NCI-H774 (cell line): ENCODE results near the gene SRM.
"Not testable (repeated sequence)": the region's sequence is repeated elsewhere in the genome, so short reads cannot be mapped to it uniquely, and the experiment has no call there.

Source experiments
- DNase-seq: peaks from one replicate; lab custom pipeline; 2025; lab: John Stamatoyannopoulos, UW

Gene SRM

GRCh38 chr1:11064942-11065341, 5.1 kb upstream of the SRM start:
- no peak for DNase-seq

- not testable (repeated sequence) for DNase-seq
Observed at GRCh38 chr1:11063937-11064537, 4.2 kb upstream of the SRM start.

- no peak for DNase-seq
Observed at GRCh38 chr1:11062965-11063401, 3.2 kb upstream of the SRM start.

DNA sequence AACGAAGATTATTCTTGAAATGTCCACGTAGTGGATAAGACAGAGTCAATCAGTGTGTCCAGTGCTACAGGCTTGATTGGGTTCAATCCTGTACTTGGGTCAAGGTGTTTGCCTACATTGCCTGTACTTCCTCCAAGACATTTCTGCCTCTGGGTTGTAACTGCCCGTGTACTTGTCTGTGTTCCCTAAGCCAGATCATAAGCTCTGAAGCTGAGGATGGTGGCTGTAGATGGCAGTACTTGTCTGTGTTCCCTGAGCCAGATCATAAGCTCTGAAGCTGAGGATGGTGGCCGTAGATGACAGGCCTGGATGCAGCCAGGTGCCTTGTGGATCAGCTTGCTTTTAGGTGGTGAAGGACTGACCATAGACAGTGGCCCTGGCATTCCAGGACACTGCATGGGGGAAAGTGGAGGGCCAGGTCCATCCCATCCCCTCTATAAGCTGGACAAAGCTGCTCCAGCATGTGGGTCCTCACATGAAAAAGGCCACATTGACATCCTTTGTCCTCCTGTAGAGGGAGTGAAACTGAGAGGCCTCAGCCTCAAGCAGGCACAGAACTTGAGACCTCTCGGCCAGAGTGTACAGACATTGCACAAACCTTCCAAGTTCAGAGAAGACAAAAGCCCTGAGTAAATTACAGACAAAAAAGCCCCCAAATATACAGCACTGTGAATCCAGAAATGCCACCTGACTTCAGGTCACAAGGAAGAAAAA, 2.0 kb upstream of the SRM start:
- DNase-seq: no peak

DNA sequence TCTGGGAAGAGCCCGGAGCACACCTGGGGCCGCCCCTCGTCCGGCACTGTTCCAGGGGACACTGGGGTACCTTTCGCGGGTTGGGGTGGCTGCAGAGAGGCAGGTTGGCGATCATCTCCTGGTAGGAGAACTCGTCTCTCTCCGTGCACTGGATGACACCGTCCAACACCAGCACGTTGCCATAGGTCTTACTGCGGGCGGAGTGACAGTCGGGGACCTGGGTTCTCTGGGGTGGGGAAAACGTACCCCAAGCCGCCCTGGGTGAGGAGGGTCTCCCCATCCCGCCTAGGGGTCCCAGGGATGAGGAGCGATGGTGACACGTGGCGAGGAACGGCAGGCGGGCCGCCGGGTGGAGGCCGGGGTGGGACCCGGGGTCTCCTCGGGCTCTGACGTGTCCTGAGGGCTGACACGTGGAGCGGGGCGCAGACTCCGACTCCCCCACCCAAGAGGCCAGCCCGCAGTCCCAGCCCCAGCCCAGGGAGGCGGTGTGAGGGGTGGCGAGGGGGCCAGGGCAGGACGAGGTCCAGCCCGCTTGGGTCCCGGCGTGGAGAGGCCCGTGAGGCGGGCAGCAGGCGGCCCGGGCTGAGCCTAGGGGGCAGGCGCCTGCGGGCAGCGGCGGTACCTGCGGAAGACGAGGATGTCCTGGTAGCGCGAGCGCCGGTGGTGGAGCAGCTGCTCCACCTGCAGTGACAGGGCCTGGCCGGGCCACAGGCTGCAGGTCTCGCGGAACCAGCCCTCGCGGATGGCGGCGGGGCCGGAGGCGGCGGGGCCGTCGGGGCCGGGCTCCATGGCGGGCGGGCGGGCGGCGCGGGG, 457 bp downstream of the SRM start:
- DNase-seq: no peak

DNA sequence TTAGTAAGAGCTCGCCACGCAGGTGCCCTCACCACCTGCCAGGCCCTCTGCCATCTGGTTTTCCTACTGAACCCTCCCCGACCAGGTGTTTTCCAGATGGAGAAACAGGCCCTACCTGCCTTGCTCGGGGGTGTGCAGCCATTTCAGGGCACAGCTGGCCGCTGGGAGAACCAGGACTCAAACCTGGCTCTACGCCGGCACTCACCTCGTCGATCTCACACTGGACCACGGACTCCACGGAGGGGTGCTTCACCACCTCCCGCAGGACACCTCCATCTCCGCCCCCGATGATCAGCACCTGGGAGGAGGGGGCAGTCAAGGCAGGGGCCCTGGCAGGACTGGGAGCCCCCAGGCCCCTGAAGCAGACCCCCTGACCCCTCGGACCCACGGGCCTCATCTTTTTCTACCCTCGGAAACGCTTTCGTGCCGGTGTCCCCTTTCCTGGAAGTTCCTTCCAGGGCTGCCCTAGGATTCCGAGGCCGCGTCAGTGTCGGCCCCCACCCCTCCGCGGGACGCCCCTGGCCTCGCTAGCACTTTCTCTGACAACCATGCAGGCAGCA, 1.1 kb downstream of the SRM start:
- DNase-seq: peak; percentile 26

- no peak for DNase-seq
Observed at GRCh38 chr1:11058026-11058425, 1.8 kb downstream of the SRM start.

DNA sequence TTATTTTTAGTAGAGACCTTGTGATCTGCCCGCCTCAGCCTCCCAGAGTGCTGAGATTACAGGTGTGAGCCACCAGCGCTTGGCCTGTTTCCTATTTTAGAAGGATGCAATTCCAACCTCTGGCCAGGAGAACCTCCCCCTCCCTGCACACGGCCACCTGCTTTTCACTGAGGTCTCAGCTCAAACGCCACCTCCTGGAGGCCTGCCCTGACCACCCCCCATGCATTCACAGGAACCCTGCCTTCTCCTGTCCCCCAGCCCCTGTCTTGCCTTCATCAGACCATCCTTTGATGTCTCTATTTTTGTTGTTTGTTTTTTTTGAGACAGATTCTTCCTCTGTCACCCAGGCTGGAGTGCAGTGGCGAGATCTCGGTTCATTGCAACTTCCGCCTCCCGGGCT, 2.3 kb downstream of the SRM start:
- no peak for DNase-seq

DNA sequence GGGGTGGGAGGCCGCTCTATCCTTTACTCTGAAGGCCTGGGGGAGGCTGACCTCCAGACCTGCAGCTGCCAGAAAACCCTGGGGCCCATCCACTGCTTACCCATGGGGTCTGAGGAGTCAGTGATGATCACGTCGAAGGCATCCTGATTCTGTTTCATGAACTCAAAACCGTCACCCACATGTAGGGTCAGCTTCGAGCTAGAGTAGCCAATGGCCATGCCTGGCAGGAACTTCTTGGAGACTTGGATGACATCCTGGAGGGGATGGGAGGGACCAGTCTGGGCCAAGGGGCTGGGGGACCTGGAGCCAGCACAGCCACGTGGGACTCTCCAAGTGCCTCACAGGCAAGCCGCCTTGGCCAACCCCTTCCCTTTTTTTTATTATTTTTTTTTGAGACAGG, 3.3 kb downstream of the SRM start:
- DNase-seq: no peak

- DNase-seq: no peak
Observed at GRCh38 chr1:11055676-11056075, 4.1 kb downstream of the SRM start.

DNA sequence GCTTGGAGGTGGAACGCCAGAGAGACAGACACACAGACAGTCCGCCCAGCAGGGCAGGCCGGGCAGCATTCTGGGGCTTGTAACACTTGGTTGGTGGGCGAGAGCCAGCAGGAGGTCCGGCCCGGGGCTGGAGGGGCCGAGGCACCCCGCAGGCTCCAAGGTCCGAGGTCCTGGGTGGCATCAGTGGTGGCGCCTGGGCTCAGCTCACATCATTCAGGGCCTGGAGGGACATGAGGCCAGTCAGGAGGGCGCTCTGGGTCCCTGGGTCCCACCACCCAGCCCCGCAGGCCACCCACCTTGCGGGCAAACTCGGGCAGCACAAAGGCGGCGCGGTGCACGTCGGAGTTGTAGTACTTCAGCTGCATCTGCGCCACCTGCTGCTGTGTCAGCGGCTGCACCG, 5.2 kb downstream of the SRM start:
- DNase-seq: no peak

DNA sequence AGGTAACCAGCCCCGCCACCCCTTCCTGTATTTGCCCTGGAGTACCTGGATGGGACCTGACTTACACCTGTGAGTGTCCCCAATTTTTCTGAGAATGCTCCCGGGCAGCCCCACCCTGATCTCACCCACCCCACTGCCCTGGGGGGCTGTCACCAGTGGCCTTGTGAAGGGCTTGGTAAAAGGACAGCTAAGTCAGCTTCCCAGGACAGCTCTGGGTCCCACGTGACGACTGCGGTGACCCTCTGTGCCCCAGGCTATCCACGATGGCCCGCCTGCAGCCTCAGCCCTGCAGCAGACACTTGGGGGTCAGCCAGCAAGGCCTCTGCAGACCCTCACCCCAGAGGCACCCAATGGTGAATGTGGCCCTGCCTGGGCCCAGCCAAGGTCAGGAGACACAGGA, 5.6 kb downstream of the SRM start:
- DNase-seq: no peak

- no peak for DNase-seq
Observed at GRCh38 chr1:11053758-11054137, 6.1 kb downstream of the SRM start.

- no peak for DNase-seq
Observed at GRCh38 chr1:11052839-11053757, 6.7 kb downstream of the SRM start.

- no peak for DNase-seq
Observed at GRCh38 chr1:11051781-11052511, 7.9 kb downstream of the SRM start.

DNA sequence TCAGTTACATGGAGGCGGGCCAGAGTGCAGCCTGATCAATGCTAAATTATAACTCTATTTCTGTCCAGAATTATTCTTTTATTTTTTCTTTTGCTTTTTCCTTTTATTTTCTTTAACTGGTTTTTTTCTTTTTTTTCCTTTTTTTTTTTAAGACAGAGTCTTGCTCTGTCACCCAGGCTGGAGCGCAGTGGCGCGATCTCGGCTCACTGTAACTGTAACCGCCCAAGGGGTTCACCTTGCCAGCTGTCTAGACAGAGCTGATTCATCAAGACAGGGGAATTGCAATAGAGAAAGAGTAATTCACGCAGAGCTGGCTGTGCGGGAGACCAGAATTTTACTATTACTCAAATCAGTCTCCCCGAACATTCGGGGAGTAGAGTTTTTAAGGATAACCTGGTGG, 8.7 kb downstream of the SRM start:
- DNase-seq: not testable (repeated sequence)

GRCh38 chr1:11046625-11047365, 13.0 kb downstream of the SRM start, which contains the start of gene MASP2:
TSS of gene MASP2 (minus strand) at chr1:11047239. CDS start at chr1:11047207, 32 bp downstream.
- DNase-seq: no peak

DNA sequence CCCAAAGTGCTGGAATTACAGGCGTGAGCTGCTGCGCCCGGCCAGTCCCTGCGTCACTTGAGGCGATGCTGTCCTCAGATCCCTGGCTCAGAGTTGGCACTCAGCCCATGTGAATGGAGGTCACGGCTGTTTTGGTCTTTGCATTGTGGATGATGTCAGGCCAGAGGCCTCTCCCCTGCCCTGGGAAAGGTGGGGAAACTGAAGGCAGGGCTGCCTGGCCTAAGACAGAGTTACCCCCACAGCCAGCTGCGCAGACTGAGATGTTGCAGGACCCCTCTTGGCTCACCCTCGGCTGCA, 13.6 kb downstream of the SRM start:
- DNase-seq: no peak

DNA sequence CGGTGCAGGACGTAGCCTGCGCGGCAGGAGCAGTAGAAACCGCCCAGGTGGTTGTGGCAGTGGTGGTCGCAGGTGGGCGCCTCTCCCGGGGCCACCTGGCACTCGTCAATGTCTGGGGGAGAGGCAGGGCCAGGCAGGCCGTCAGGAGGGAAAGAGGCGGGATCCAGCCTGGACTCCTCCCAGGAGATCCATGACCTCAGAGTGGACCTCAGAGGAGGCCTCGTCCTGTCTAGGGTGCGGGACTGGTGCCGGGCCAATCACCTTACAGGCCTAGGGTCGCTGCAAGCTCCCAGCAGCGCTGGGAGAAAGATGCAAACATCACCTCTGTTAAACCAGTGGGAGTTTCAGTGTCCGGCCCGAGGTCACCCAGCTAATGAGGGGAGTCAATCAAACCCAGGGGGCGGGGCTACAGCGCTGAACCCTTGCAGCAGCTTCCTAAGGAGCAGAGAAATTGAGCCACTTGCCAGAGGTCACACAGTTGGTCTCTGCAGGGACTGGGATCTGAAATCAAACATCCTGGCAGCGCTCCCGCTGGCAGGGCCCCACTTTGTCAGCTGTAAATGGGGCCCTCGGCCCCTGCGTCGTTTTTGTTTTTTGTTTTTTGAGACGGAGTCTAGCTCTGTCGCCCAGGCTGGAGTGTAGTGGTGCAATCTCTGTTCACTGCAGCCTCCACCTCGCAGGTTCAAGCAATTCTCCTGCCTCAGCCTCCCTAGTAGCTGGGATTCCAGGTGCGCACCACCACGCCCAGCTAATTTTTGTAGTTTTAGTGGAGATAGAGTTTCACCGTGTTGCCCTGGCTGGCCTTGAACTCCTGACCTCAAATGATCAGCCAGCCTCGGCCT, 14.2 kb downstream of the SRM start:
- no peak for DNase-seq
